SK-N-SH (cell line): ENCODE results near the gene NUDT1. TPM values are rescaled to one million over a fixed set of nuclear protein-coding genes. Genes with fewer than 3 reads are reported as not detected.

Experiments
- CTCF ChIA-PET: fragments of 300-600, 350-600 bp; formaldehyde crosslinking; extraction: SDS; loops from one replicate; lab custom pipeline; 2021; lab: Yijun Ruan, JAX
- POLR2A ChIA-PET: fragments of 350-600 bp; sonication (Branson Sonifier 250); formaldehyde crosslinking; extraction: SDS; loops from one replicate; lab custom pipeline; 2020; ENCODE audit warnings: antibody characterized with exemption, inconsistent platforms; lab: Yijun Ruan, JAX
- DNase-seq: peaks from one replicate; pipeline ENCODE4 v3.0.0; 2012
- H2AFZ ChIP-seq: fragments of 200-600 bp; sonication (generic); 2 replicates; pipeline ENCODE4 v1.8.1; 2016; ENCODE audit warnings: antibody characterized with exemption, mild to moderate bottlenecking, low read depth
- H3F3A ChIP-seq: fragments of 200-600 bp; sonication (generic); replicated peaks from 2 replicates; pipeline ENCODE3; 2016; ENCODE audit warnings: antibody characterized with exemption, mild to moderate bottlenecking; ENCODE audit not compliant: insufficient read depth
- H3K27ac ChIP-seq, 2 experiments: fragments of 200-500 bp in 1 of 2; fragments of 200-600 bp in 1 of 2; sonication (Bioruptor generic) in 1 of 2; sonication (generic), shearing (Covaris generic) in 1 of 2; 2 replicates each; pipeline versions ENCODE4 v1.5.1 to v1.6.1; 2014 to 2016; ENCODE audit warnings: low read depth in 2 of 2, inconsistent platforms in 1 of 2, low read length in 1 of 2, mild to moderate bottlenecking in 1 of 2, mixed read lengths in 1 of 2
- H3K27me3 ChIP-seq: fragments of 200-600 bp; sonication (generic), shearing (Covaris generic); 2 replicates; pipeline ENCODE4 v1.6.1; 2016; ENCODE audit warnings: mixed run types; ENCODE audit not compliant: insufficient read depth
- H3K36me3 ChIP-seq, 2 experiments: fragments of 200-500 bp in 1 of 2; fragments of 200-600 bp in 1 of 2; sonication (Bioruptor generic) in 1 of 2; sonication (generic) in 1 of 2; replicated peaks in 1 of 2; 2 replicates each; pipeline versions ENCODE3 to v1.5.1; 2014 to 2016; ENCODE audit warnings: low read length in 1 of 2, mild to moderate bottlenecking in 1 of 2; ENCODE audit not compliant: insufficient read depth in 2 of 2, control insufficient read depth in 1 of 2
- H3K4me1 ChIP-seq, 2 experiments: fragments of 200-500 bp in 1 of 2; fragments of 200-600 bp in 1 of 2; sonication (Bioruptor generic) in 1 of 2; sonication (generic), shearing (Covaris generic) in 1 of 2; 2 replicates each; pipeline versions ENCODE4 v1.5.1 to v1.6.1; 2014 to 2016; ENCODE audit warnings: low read depth in 1 of 2, low read length in 1 of 2, mixed run types in 1 of 2; ENCODE audit not compliant: insufficient read depth in 2 of 2, control insufficient read depth in 1 of 2
- H3K4me2 ChIP-seq: fragments of 200-600 bp; sonication (generic), shearing (Covaris generic); 2 replicates; pipeline ENCODE4 v1.6.1; 2017; ENCODE audit warnings: mixed run types
- H3K4me3 ChIP-seq, 2 experiments: fragments of 200-500 bp in 1 of 2; fragments of 200-600 bp in 1 of 2; sonication (Bioruptor generic) in 1 of 2; sonication (generic), shearing (Covaris generic) in 1 of 2; 2 replicates each; pipeline versions ENCODE4 v1.5.1 to v1.8.1; 2014 to 2016; ENCODE audit warnings: low read depth in 2 of 2, inconsistent platforms in 1 of 2, low read length in 1 of 2, mild to moderate bottlenecking in 1 of 2, mixed read lengths in 1 of 2, moderate library complexity in 1 of 2
- H3K79me2 ChIP-seq: fragments of 200-600 bp; sonication (generic); 2 replicates; pipeline ENCODE4 v1.8.1; 2017; ENCODE audit warnings: mild to moderate bottlenecking; ENCODE audit not compliant: insufficient read depth
- H3K9ac ChIP-seq: fragments of 200-600 bp; sonication (generic); 2 replicates; pipeline ENCODE4 v1.6.1; 2017; ENCODE audit warnings: mixed run types
- H3K9me2 ChIP-seq: fragments of 200-600 bp; sonication (generic); 2 replicates; pipeline ENCODE4 v1.6.1; 2017; ENCODE audit warnings: mixed run types
- H3K9me3 ChIP-seq: fragments of 200-600 bp; sonication (generic); 2 replicates; pipeline ENCODE4 v1.6.1; 2017; ENCODE audit warnings: mixed run types, mild to moderate bottlenecking, moderate library complexity
- H4K20me1 ChIP-seq: fragments of 200-600 bp; sonication (generic); 2 replicates; pipeline ENCODE4 v1.6.1; 2017; ENCODE audit warnings: mild to moderate bottlenecking, mixed run types; ENCODE audit not compliant: insufficient read depth
- ELF1 ChIP-seq: IDR thresholded peaks from 2 replicates; pipeline ENCODE4 v1.4.0; 2012
- EP300 ChIP-seq, 2 experiments: IDR thresholded peaks; 2 replicates each; pipeline versions ENCODE4 v1.4.0 to v1.6.1; 2012; ENCODE audit warnings: borderline replicate concordance in 1 of 2, low read depth in 1 of 2, low read length in 1 of 2
- EZH2phosphoT487 ChIP-seq: fragments of 200-600 bp; sonication (generic); IDR thresholded peaks from 2 replicates; pipeline ENCODE4 v1.6.1; 2017; ENCODE audit warnings: low read depth, mixed run types, mild to moderate bottlenecking, antibody characterized with exemption, moderate library complexity, borderline replicate concordance
- FOSL2 ChIP-seq: IDR thresholded peaks from 2 replicates; pipeline ENCODE4 v1.4.0; 2012; ENCODE audit warnings: low read depth, mild to moderate bottlenecking, moderate library complexity, borderline replicate concordance
- FOXJ3 ChIP-seq: sonication (generic); formaldehyde crosslinking; IDR thresholded peaks from 2 replicates; pipeline ENCODE4 v1.5.1; 2020; ENCODE audit warnings: mild to moderate bottlenecking, missing genetic modification reagents
- JUND ChIP-seq: IDR thresholded peaks from 2 replicates; pipeline ENCODE4 v1.4.0; 2012
- MXI1 ChIP-seq: IDR thresholded peaks from 2 replicates; pipeline ENCODE4 v1.6.1; 2012; ENCODE audit warnings: mild to moderate bottlenecking, low read depth, low read length, improper control_type of control experiment
- TCF12 ChIP-seq: IDR thresholded peaks from 2 replicates; pipeline ENCODE4 v1.4.0; 2012
- TEAD4 ChIP-seq: IDR thresholded peaks from 2 replicates; pipeline ENCODE4 v1.4.0; 2012; ENCODE audit warnings: mild to moderate bottlenecking, borderline replicate concordance; ENCODE audit not compliant: insufficient read depth
- YY1 ChIP-seq: IDR thresholded peaks from 2 replicates; pipeline ENCODE4 v1.4.0; 2012; ENCODE audit warnings: low read depth, mild to moderate bottlenecking
- WGBS: methylation state at CpG from one replicate; pipeline ENCODE4 v1.1.6; 2017; ENCODE audit warnings: low lambda C conversion rate; 5-methylcytosine and 5-hydroxymethylcytosine counted together
- polyA plus RNA-seq, 3 experiments: library from polyadenylated mRNA; depleted of rRNA; stranded (reverse); fragments of >200 nt; gene quantifications; 2 replicates each; pipeline ENCODE4 v1.2.3, GENCODE V29; 2012
- TF ChIP-seq, protein P1 (sequence below): IDR thresholded peaks from 2 replicates; pipeline ENCODE4; 2012
- TF ChIP-seq, protein P2 (sequence below): IDR thresholded peaks from 2 replicates; pipeline ENCODE4 v1.4.0; 2012; ENCODE audit warnings: low read depth, borderline replicate concordance
- TF ChIP-seq, protein P3 (sequence below): fragments of 150-350 bp; IDR thresholded peaks from 2 replicates; pipeline ENCODE4 v1.6.1; 2017; ENCODE audit warnings: antibody characterized with exemption, low read length, low read depth, borderline replicate concordance
- TF ChIP-seq, protein P4 (sequence below): fragments of 200-600 bp; sonication (generic); IDR thresholded peaks from 2 replicates; pipeline ENCODE4 v1.6.1; 2017; ENCODE audit warnings: antibody characterized with exemption, mild to moderate bottlenecking, moderate library complexity

NUDT1 gene
- polyA plus RNA-seq, 1 of the 3 experiments (the other 2 are of a cell fraction): 98.1 TPM

DNA sequence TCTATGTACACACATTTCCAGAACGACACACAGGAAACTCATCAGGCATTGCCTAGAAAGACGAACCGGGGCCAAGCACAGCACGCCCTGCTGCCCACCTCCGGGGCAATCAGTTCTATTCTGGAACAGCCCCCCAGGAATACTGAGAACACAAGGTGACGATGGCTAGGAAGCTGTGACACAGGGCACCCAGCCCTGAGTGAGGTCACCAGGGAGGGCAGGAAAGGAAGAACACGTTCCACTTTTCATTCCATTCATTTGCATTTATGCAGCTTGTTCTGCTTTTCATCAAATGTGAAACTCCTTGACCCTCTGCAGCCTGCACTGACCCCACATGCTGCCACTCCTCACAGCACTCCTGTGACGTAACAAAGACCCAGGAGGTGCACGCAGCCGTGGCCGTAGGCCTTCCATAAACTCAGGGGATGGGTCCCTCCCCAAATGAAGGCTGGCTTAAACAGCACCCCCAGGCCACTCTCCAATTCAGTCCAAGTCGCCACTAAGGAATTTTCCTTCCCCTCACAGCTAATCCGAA, 38.2 kb upstream of the NUDT1 start:
- peak overlapping the region in 1 of 2 experiments; percentile 80; a peak in 2 of 4 replicates for H3K27ac ChIP-seq
- no peak overlapping the region for H3K4me3 ChIP-seq
- no peaks in the 10 kb centered on the region for H3F3A ChIP-seq
- ChIA-PET CTCF (interaction anchor here (0.7 to 3.8 kb wide), 20 partner anchors 8 to 629 kb away, joined by 3 to 24 read pairs (median 4); no protein-coding TSS in a partner anchor), POLR2A (interaction anchor here (1.0 kb wide), 1 partner anchor 18 kb away, joined by 3 read pairs; no protein-coding TSS in a partner anchor)
- no peak overlapping the region for H3K9ac ChIP-seq
- 70% methylated on average over 13 of the region's 13 CpGs for WGBS
- no peaks in the 10 kb centered on the region for H4K20me1 ChIP-seq
- no peak overlapping the region; the same call in 1 of the 2 replicates for H3K4me2 ChIP-seq
- no peaks in the 10 kb centered on the region for H3K79me2 ChIP-seq
- H3K27me3 ChIP-seq: no peaks in the 10 kb centered on the region
- H3K9me3 ChIP-seq: no peaks in the 10 kb centered on the region
- H3K36me3 ChIP-seq: peaks cover 13 to 38% of the 10 kb centered on the region in 2 experiments
- H3K4me1 ChIP-seq: peaks cover 4 to 35% of the 10 kb centered on the region in 2 experiments; a peak in 2 of 4 replicates
- DNase-seq: peak; percentile 53
- TF ChIP-seq, protein P1, sequence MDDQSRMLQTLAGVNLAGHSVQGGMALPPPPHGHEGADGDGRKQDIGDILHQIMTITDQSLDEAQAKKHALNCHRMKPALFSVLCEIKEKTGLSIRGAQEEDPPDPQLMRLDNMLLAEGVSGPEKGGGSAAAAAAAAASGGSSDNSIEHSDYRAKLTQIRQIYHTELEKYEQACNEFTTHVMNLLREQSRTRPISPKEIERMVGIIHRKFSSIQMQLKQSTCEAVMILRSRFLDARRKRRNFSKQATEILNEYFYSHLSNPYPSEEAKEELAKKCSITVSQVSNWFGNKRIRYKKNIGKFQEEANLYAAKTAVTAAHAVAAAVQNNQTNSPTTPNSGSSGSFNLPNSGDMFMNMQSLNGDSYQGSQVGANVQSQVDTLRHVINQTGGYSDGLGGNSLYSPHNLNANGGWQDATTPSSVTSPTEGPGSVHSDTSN: 0 out of 2 replicates have a peak, but pooled peaks have one; percentile 42
- TF ChIP-seq YY1: no peak
- no peaks in the 10 kb centered on the region for H3K9me2 ChIP-seq
- H2AFZ ChIP-seq: no peak overlapping the region

DNA sequence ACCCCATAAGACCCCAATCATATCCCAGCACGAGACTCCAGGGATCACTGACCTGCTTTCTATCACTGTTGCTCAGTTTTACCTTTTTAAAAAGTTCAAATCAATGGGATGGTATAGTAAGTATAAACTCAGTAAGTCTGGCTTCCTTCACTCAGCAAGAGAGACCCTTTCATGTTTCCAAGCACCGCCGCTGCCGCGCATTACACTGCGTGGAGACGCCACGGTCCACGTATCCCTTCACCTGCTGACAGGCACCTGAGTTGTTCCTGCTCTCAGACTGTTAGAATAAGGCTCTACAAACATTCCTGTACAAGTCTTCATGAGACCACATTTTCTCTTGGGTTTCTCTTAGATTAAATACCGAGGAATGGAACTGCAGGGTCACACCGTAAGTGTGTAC, 37.6 kb upstream of the NUDT1 start:
- Histone ChIP-seq H3F3A (no peaks in the 10 kb centered on the region), H3K79me2 (no peaks in the 10 kb centered on the region), H3K27me3 (no peaks in the 10 kb centered on the region), H3K27ac (peak overlapping the region in 1 of 2 experiments; percentile 80; a peak in 2 of 4 replicates), H4K20me1 (no peaks in the 10 kb centered on the region), H3K9me2 (no peaks in the 10 kb centered on the region), H3K4me1 (peaks cover 4 to 41% of the 10 kb centered on the region in 2 experiments; a peak in 2 of 4 replicates), H3K9me3 (no peaks in the 10 kb centered on the region), H3K4me2 (no peak overlapping the region), H3K9ac (no peak overlapping the region), H3K36me3 (peaks cover 13 to 34% of the 10 kb centered on the region in 2 experiments), H2AFZ (no peak overlapping the region), H3K4me3 (no peak overlapping the region)
- WGBS: 99% methylated on average over 11 of the region's 11 CpGs
- DNase-seq: peak; percentile 5
- TF ChIP-seq TEAD4 (no peak), FOSL2 (no peak), FOXJ3 (CRISPR knock-in tag) (no peak), YY1 (no peak), JUND (no peak), EP300 (IDR thresholded peaks at IDR 0.05; ENCODE audit: borderline replicate concordance in 1 of 2, low read depth in 1 of 2, low read length in 1 of 2) (no peak), ELF1 (no peak), EZH2phosphoT487 (no peak), MXI1 (no peak), TCF12 (no peak)
- TF ChIP-seq, protein P2, sequence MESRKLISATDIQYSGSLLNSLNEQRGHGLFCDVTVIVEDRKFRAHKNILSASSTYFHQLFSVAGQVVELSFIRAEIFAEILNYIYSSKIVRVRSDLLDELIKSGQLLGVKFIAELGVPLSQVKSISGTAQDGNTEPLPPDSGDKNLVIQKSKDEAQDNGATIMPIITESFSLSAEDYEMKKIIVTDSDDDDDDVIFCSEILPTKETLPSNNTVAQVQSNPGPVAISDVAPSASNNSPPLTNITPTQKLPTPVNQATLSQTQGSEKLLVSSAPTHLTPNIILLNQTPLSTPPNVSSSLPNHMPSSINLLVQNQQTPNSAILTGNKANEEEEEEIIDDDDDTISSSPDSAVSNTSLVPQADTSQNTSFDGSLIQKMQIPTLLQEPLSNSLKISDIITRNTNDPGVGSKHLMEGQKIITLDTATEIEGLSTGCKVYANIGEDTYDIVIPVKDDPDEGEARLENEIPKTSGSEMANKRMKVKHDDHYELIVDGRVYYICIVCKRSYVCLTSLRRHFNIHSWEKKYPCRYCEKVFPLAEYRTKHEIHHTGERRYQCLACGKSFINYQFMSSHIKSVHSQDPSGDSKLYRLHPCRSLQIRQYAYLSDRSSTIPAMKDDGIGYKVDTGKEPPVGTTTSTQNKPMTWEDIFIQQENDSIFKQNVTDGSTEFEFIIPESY: no peak
- TF ChIP-seq, protein P3, sequence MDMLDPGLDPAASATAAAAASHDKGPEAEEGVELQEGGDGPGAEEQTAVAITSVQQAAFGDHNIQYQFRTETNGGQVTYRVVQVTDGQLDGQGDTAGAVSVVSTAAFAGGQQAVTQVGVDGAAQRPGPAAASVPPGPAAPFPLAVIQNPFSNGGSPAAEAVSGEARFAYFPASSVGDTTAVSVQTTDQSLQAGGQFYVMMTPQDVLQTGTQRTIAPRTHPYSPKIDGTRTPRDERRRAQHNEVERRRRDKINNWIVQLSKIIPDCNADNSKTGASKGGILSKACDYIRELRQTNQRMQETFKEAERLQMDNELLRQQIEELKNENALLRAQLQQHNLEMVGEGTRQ: no peak
- TF ChIP-seq, protein P4, sequence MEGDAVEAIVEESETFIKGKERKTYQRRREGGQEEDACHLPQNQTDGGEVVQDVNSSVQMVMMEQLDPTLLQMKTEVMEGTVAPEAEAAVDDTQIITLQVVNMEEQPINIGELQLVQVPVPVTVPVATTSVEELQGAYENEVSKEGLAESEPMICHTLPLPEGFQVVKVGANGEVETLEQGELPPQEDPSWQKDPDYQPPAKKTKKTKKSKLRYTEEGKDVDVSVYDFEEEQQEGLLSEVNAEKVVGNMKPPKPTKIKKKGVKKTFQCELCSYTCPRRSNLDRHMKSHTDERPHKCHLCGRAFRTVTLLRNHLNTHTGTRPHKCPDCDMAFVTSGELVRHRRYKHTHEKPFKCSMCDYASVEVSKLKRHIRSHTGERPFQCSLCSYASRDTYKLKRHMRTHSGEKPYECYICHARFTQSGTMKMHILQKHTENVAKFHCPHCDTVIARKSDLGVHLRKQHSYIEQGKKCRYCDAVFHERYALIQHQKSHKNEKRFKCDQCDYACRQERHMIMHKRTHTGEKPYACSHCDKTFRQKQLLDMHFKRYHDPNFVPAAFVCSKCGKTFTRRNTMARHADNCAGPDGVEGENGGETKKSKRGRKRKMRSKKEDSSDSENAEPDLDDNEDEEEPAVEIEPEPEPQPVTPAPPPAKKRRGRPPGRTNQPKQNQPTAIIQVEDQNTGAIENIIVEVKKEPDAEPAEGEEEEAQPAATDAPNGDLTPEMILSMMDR: no peak
- ChIA-PET CTCF (interaction anchor here (0.7 to 3.8 kb wide), 8 partner anchors 8 to 625 kb away, joined by 3 to 24 read pairs (median 5); no protein-coding TSS in a partner anchor), POLR2A (interaction anchor here (1.0 kb wide), 1 partner anchor 19 kb away, joined by 3 read pairs; no protein-coding TSS in a partner anchor)
